Measurements from ENCODE around the gene S100B.
"Not testable (repeated sequence)": the region's sequence is repeated elsewhere in the genome, so short reads cannot be mapped to it uniquely, and the experiment has no call there.

The S100B gene

DNA sequence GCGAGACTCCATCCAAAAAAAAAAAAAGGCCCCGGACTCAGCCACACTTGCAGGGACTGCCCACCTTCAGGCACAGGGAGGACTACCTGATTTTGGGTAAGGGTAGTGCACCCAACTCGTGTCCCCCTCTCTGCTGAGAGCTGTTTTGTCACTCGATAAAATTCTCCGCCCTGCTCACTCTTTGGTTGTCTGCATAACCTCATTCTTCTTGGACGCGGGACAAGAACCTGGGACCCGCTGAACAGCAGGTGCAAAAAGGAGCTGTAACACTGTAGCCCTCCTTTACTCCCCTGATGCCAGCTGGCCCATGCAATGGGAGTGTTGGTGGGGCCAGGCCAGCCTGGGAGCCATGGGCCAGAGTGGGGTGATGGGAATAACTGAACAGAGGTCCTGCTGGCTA is 10.6 kb downstream of the S100B start:
- Histone ChIP-seq H3K9me3 (ENCODE audit: control insufficient read depth, low read length) (no peaks in the 10 kb centered on the region), H3K27me3 (replicated peaks; ENCODE audit: control insufficient read depth, insufficient read depth, low read length, poor library complexity, severe bottlenecking) (no peaks in the 10 kb centered on the region), H3K27ac (ENCODE audit: insufficient read depth, low read length, poor library complexity, severe bottlenecking) (no peak overlapping the region), H3K36me3 (ENCODE audit: control insufficient read depth, insufficient read depth, low read length) (no peaks in the 10 kb centered on the region), H3K4me1 (ENCODE audit: control insufficient read depth, insufficient read depth, low read length, poor library complexity, severe bottlenecking) (no peaks in the 10 kb centered on the region), H3K4me3 (ENCODE audit: insufficient read depth, low read depth, low read length, poor library complexity, severe bottlenecking) (no peak overlapping the region)
- DNase-seq, result no peak

- Histone ChIP-seq H3K4me1 (ENCODE audit: control insufficient read depth, insufficient read depth, low read length, poor library complexity, severe bottlenecking) (no peaks in the 10 kb centered on the region), H3K4me3 (ENCODE audit: insufficient read depth, low read depth, low read length, poor library complexity, severe bottlenecking) (no peak overlapping the region), H3K9me3 (ENCODE audit: control insufficient read depth, low read length) (peaks cover 7% of the 10 kb centered on the region), H3K36me3 (ENCODE audit: control insufficient read depth, insufficient read depth, low read length) (no peaks in the 10 kb centered on the region), H3K27ac (ENCODE audit: insufficient read depth, low read length, poor library complexity, severe bottlenecking) (no peak overlapping the region), H3K27me3 (replicated peaks; ENCODE audit: control insufficient read depth, insufficient read depth, low read length, poor library complexity, severe bottlenecking) (no peaks in the 10 kb centered on the region)
- no peak for DNase-seq
Observed at GRCh38 chr21:46585191-46585953, 19.5 kb downstream of the S100B start.

DNA sequence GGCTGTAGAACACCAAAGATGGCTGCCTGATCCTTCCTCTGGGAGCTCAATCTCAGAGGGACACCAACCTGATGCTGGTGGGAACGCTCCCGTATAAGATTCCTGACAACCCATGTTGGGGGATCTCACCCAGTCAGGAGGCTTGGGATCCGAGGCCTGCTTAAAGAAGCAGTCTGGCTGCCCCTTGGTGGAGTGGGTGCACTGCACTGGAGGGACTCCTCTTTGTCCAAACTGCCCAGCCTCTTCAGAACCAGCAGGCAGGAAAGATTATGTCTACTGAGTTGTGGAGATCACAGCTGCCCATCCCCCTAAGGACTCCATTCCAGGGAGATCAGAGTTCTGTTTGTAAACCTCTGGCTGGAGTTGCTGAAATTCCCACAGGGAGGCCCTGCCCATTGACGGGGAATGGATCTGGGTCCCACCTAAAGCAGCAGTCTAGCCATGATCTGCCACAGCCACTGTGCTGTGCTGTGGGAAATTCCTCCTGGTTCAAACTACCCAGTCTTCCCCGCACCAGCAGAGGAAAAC is 23.0 kb downstream of the S100B start:
- H3K27ac ChIP-seq (ENCODE audit: insufficient read depth, low read length, poor library complexity, severe bottlenecking), result no peak overlapping the region
- no peaks in the 10 kb centered on the region for H3K27me3 ChIP-seq (replicated peaks; ENCODE audit: control insufficient read depth, insufficient read depth, low read length, poor library complexity, severe bottlenecking)
- no peak for DNase-seq
- no peaks in the 10 kb centered on the region for H3K4me1 ChIP-seq (ENCODE audit: control insufficient read depth, insufficient read depth, low read length, poor library complexity, severe bottlenecking)
- H3K36me3 ChIP-seq (ENCODE audit: control insufficient read depth, insufficient read depth, low read length), result no peaks in the 10 kb centered on the region
- H3K4me3 ChIP-seq (ENCODE audit: insufficient read depth, low read depth, low read length, poor library complexity, severe bottlenecking), result no peak overlapping the region
- peaks cover 7% of the 10 kb centered on the region for H3K9me3 ChIP-seq (ENCODE audit: control insufficient read depth, low read length)

DNA sequence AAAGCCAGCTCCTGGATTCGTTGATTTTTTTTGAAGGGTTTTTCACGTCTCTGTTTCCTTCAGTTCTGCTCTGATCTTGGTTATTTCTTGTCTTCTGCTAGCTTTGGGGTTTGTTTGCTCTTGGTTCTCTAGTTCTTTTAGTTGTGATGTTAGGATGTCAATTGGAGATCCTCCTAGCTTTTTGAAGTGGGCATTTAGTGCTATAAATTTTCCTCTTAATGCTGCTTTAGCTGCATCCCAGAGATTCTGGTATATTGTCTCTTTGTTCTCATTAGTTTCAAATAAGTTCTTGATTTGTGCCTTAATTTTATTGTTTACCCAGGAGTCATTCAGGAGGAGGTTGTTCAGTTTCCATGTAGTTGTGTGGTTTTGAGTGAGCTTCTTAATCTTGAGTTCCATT is 25.5 kb downstream of the S100B start:
- H3K27me3 ChIP-seq (replicated peaks; ENCODE audit: control insufficient read depth, insufficient read depth, low read length, poor library complexity, severe bottlenecking); H3K36me3 ChIP-seq (ENCODE audit: control insufficient read depth, insufficient read depth, low read length); H3K4me3 ChIP-seq (ENCODE audit: insufficient read depth, low read depth, low read length, poor library complexity, severe bottlenecking); H3K9me3 ChIP-seq (ENCODE audit: control insufficient read depth, low read length); DNase-seq; H3K4me1 ChIP-seq (ENCODE audit: control insufficient read depth, insufficient read depth, low read length, poor library complexity, severe bottlenecking); H3K27ac ChIP-seq (ENCODE audit: insufficient read depth, low read length, poor library complexity, severe bottlenecking): not testable (repeated sequence)

- not testable (repeated sequence) for H3K4me1 ChIP-seq (ENCODE audit: control insufficient read depth, insufficient read depth, low read length, poor library complexity, severe bottlenecking); H3K9me3 ChIP-seq (ENCODE audit: control insufficient read depth, low read length); H3K27me3 ChIP-seq (replicated peaks; ENCODE audit: control insufficient read depth, insufficient read depth, low read length, poor library complexity, severe bottlenecking); DNase-seq; H3K4me3 ChIP-seq (ENCODE audit: insufficient read depth, low read depth, low read length, poor library complexity, severe bottlenecking); H3K36me3 ChIP-seq (ENCODE audit: control insufficient read depth, insufficient read depth, low read length); H3K27ac ChIP-seq (ENCODE audit: insufficient read depth, low read length, poor library complexity, severe bottlenecking)
Observed at GRCh38 chr21:46577786-46578185, 27.1 kb downstream of the S100B start.

GRCh38 chr21:46572850-46573249 is 32.0 kb downstream of the S100B start:
- Histone ChIP-seq H3K27ac (ENCODE audit: insufficient read depth, low read length, poor library complexity, severe bottlenecking) (no peak overlapping the region), H3K36me3 (ENCODE audit: control insufficient read depth, insufficient read depth, low read length) (peaks cover 14% of the 10 kb centered on the region), H3K4me3 (ENCODE audit: insufficient read depth, low read depth, low read length, poor library complexity, severe bottlenecking) (no peak overlapping the region), H3K27me3 (replicated peaks; ENCODE audit: control insufficient read depth, insufficient read depth, low read length, poor library complexity, severe bottlenecking) (no peaks in the 10 kb centered on the region), H3K4me1 (ENCODE audit: control insufficient read depth, insufficient read depth, low read length, poor library complexity, severe bottlenecking) (no peaks in the 10 kb centered on the region), H3K9me3 (ENCODE audit: control insufficient read depth, low read length) (no peaks in the 10 kb centered on the region)
- DNase-seq, result no peak

GRCh38 chr21:46570631-46571030 is 34.3 kb downstream of the S100B start:
- H3K4me1 ChIP-seq (ENCODE audit: control insufficient read depth, insufficient read depth, low read length, poor library complexity, severe bottlenecking), result no peaks in the 10 kb centered on the region
- peaks cover 35% of the 10 kb centered on the region for H3K36me3 ChIP-seq (ENCODE audit: control insufficient read depth, insufficient read depth, low read length)
- H3K27ac ChIP-seq (ENCODE audit: insufficient read depth, low read length, poor library complexity, severe bottlenecking), result no peak overlapping the region
- no peaks in the 10 kb centered on the region for H3K9me3 ChIP-seq (ENCODE audit: control insufficient read depth, low read length)
- H3K4me3 ChIP-seq (ENCODE audit: insufficient read depth, low read depth, low read length, poor library complexity, severe bottlenecking), result no peak overlapping the region
- no peaks in the 10 kb centered on the region for H3K27me3 ChIP-seq (replicated peaks; ENCODE audit: control insufficient read depth, insufficient read depth, low read length, poor library complexity, severe bottlenecking)
- no peak for DNase-seq

- Histone ChIP-seq H3K27ac (ENCODE audit: insufficient read depth, low read length, poor library complexity, severe bottlenecking) (no peak overlapping the region), H3K9me3 (ENCODE audit: control insufficient read depth, low read length) (no peaks in the 10 kb centered on the region), H3K36me3 (ENCODE audit: control insufficient read depth, insufficient read depth, low read length) (peaks cover 39% of the 10 kb centered on the region), H3K4me3 (ENCODE audit: insufficient read depth, low read depth, low read length, poor library complexity, severe bottlenecking) (no peak overlapping the region), H3K27me3 (replicated peaks; ENCODE audit: control insufficient read depth, insufficient read depth, low read length, poor library complexity, severe bottlenecking) (no peaks in the 10 kb centered on the region), H3K4me1 (ENCODE audit: control insufficient read depth, insufficient read depth, low read length, poor library complexity, severe bottlenecking) (no peaks in the 10 kb centered on the region)
- DNase-seq, result no peak
Observed at GRCh38 chr21:46570119-46570518, 34.8 kb downstream of the S100B start.

GRCh38 chr21:46569081-46569480 is 35.8 kb downstream of the S100B start:
- H3K9me3 ChIP-seq (ENCODE audit: control insufficient read depth, low read length), result no peaks in the 10 kb centered on the region
- H3K27me3 ChIP-seq (replicated peaks; ENCODE audit: control insufficient read depth, insufficient read depth, low read length, poor library complexity, severe bottlenecking), result no peaks in the 10 kb centered on the region
- no peaks in the 10 kb centered on the region for H3K4me1 ChIP-seq (ENCODE audit: control insufficient read depth, insufficient read depth, low read length, poor library complexity, severe bottlenecking)
- no peak overlapping the region for H3K27ac ChIP-seq (ENCODE audit: insufficient read depth, low read length, poor library complexity, severe bottlenecking)
- H3K36me3 ChIP-seq (ENCODE audit: control insufficient read depth, insufficient read depth, low read length), result peaks cover 49% of the 10 kb centered on the region
- no peak for DNase-seq
- no peak overlapping the region for H3K4me3 ChIP-seq (ENCODE audit: insufficient read depth, low read depth, low read length, poor library complexity, severe bottlenecking)

- Histone ChIP-seq H3K4me1 (ENCODE audit: control insufficient read depth, insufficient read depth, low read length, poor library complexity, severe bottlenecking) (no peaks in the 10 kb centered on the region), H3K27ac (ENCODE audit: insufficient read depth, low read length, poor library complexity, severe bottlenecking) (no peak overlapping the region), H3K27me3 (replicated peaks; ENCODE audit: control insufficient read depth, insufficient read depth, low read length, poor library complexity, severe bottlenecking) (no peaks in the 10 kb centered on the region), H3K9me3 (ENCODE audit: control insufficient read depth, low read length) (no peaks in the 10 kb centered on the region), H3K36me3 (ENCODE audit: control insufficient read depth, insufficient read depth, low read length) (peaks cover 54% of the 10 kb centered on the region), H3K4me3 (ENCODE audit: insufficient read depth, low read depth, low read length, poor library complexity, severe bottlenecking) (no peak overlapping the region)
- DNase-seq, result no peak
Observed at GRCh38 chr21:46568562-46568961, 36.3 kb downstream of the S100B start.
